ENCODE measurements around the gene AP1S3. TPM values are rescaled to one million over a fixed set of nuclear protein-coding genes. Genes with fewer than 3 reads are reported as not detected.

Gene AP1S3
- total and polyA plus RNA-seq, 2 donors (not counting 3 experiments of a cell fraction or from before 2014, with no cell fraction given) = 0.69 to 3.8 TPM

- dilution Hi-C loops (cut with MboI; ENCODE audit: extremely low pct_ligation_motif_present, low sequenced_read_pairs) (no loop called here), intact Hi-C loops (cut with micrococcal nuclease) (no loop called here)
- Histone ChIP-seq H3K79me2 (ENCODE audit: control insufficient read depth, insufficient read depth, low read length) (no peaks in the 10 kb centered on the region), H3K4me2 (ENCODE audit: insufficient read depth, low read length) (no peak overlapping the region), H3K9me3 (replicated peaks; ENCODE audit: control insufficient read depth, insufficient read depth, low read length) (no peaks in the 10 kb centered on the region), H3K27me3 (ENCODE audit: control insufficient read depth in 2 of 2, insufficient read depth in 2 of 2, low read length in 2 of 2) (no peaks in the 10 kb centered on the region), H4K20me1 (replicated peaks; ENCODE audit: control insufficient read depth, extremely low read depth, insufficient read depth, low read length) (no peaks in the 10 kb centered on the region), H3K9ac (replicated peaks; ENCODE audit: extremely low read depth, insufficient read depth, low read length) (no peak overlapping the region), H2AFZ (ENCODE audit: low read depth, low read length) (no peak overlapping the region), H3K9me1 (replicated peaks; ENCODE audit: control insufficient read depth, extremely low read depth, insufficient read depth, low read length) (no peaks in the 10 kb centered on the region), H3K4me3 (replicated peaks in 1 of 3; ENCODE audit: insufficient read depth in 1 of 3, low read depth in 1 of 3, low read length in 3 of 3) (no peak overlapping the region), H3K27ac (ENCODE audit: insufficient read depth, low read depth, low read length) (no peak overlapping the region), H3K4me1 (ENCODE audit: control insufficient read depth, extremely low read depth, insufficient read depth, low read length) (no peaks in the 10 kb centered on the region), H3K36me3 (ENCODE audit: control insufficient read depth in 2 of 2, extremely low read depth in 1 of 2, insufficient read depth in 2 of 2, low read length in 2 of 2) (no peaks in the 10 kb centered on the region)
- no peak for FAIRE-seq
- TF ChIP-seq FOS (IDR thresholded peaks at IDR 0.05; ENCODE audit: borderline replicate concordance, insufficient read depth, low read length) (no peak), MYC (IDR thresholded peaks at IDR 0.05; ENCODE audit: low read depth, low read length) (no peak), CTCF (IDR thresholded peaks at IDR 0.05; ENCODE audit: extremely low read depth in 1 of 2, insufficient read depth in 1 of 2, low read depth in 1 of 2, low read length in 2 of 2) (no peak), JUN (IDR thresholded peaks at IDR 0.05; ENCODE audit: borderline replicate concordance, insufficient read depth, insufficient read length, low read depth) (no peak), POLR2A (IDR thresholded peaks at IDR 0.05; ENCODE audit: low read depth, low read length) (no peak), MAX (IDR thresholded peaks at IDR 0.05; ENCODE audit: insufficient read depth, insufficient read length) (no peak), GATA2 (IDR thresholded peaks at IDR 0.05; ENCODE audit: insufficient read depth, insufficient read length, low read depth, low read length) (no peak), EZH2 (IDR thresholded peaks at IDR 0.05; ENCODE audit: borderline replicate concordance, low read depth, low read length, severe bottlenecking) (no peak), POLR2AphosphoS5 (IDR thresholded peaks at IDR 0.05; ENCODE audit: insufficient read depth, low read depth, low read length) (no peak)
- POLR2A ChIA-PET = no interaction called here
- BruUV-seq (replicated peaks) = no TSS peak
- CTCF ChIA-PET = interaction anchor here (1.1 kb wide), 1 partner anchor 12 kb away, joined by 4 read pairs; no protein-coding TSS in a partner anchor
- DNase-seq (ENCODE audit: low read depth, low spot score) = no peak
These were observed 89.9 kb downstream of the AP1S3 start for GRCh38 chr2:223747392-223748042.
